ENCODE results near the gene INSM1.

INSM1 gene

DNA sequence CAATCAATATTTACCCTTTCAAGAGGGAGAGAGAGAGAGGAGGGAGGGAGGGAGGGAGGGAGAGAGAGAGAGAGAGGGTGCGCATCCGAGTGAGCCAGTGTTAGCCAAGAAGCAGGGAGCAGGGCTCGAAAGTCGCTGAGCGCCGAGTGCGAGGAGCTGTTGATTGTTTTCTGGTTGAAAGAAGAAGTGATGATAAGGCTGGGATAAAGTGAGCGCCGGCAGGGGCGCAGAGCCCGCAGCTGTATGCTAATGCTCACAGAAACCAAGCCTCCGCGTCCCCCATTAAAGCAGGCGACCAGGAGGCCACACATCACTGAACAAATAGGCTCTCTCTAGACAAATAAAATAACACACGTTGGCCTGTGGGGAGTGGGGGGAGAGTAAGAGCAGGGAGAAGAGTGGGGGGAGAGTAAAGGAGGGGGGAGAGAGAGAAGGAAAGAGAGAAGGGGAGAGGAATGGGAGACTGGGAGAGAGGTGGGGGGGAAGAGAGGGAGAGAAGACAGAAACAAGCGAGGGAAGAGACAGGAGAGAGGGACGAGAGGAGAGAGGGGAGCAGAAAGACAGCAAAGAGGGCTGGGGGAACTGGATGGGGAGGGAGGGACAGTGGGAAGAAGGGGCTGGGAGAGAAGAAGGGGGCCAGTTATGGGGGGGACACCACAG, 5.0 kb upstream of the INSM1 start:
- DNase-seq = no peak

DNA sequence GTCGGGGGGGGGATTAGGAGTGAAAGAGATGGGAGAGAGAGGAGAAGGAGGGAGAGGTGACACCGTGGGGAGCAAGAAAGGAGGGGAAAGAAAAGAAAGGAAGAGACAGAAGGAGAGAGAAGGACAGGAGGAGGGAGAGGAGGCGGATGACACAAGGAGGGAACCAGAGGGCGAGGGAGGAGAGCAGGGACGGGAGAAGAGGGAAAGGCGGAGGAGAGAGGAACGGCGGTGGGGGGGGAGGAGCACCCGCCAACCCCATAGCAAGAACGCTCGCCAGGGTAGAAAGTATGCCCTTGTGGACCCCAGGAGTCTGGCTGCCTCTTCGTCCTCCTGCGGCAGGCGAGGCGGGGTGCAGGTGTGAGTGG, 4.5 kb upstream of the INSM1 start:
- DNase-seq = no peak

DNA sequence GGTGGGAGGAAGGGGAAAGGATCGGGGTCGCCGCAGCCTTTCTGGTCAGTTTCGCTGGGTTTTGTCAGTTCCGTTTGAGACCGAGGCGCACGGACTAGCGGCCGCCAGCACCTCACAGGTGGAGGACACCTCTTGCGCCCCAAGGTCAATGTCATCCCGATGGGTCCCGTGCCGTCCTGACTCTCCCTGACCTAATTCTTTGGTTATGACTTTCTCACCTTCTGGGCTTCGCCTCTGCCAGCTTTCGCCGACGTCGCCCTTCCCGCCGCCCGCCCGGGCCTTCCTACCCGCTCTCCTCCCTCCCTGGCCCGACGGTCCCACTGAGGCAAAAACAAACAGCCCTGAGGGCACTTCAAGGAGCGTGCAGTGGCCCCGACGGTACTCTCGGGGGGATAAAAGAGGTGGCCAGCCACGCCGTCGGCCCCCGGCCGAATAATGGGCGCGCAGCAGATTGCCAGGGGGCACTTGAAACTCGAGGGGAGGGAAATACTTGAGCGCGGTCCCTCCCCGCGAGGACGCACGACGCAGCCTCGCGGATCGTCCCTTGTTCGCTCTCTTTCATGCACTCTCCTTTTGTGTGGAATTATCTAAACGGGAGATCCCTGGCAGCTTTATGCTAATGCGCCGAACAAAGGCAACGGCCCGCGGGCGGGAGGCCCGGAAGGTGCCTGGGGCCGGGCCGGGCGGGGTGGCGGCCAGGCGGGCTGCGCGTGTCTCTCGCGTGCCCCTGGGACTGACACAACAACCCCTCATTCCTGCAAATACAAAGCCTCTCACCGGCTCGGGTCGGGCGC, 3.9 kb upstream of the INSM1 start:
- DNase-seq = no peak

DNA sequence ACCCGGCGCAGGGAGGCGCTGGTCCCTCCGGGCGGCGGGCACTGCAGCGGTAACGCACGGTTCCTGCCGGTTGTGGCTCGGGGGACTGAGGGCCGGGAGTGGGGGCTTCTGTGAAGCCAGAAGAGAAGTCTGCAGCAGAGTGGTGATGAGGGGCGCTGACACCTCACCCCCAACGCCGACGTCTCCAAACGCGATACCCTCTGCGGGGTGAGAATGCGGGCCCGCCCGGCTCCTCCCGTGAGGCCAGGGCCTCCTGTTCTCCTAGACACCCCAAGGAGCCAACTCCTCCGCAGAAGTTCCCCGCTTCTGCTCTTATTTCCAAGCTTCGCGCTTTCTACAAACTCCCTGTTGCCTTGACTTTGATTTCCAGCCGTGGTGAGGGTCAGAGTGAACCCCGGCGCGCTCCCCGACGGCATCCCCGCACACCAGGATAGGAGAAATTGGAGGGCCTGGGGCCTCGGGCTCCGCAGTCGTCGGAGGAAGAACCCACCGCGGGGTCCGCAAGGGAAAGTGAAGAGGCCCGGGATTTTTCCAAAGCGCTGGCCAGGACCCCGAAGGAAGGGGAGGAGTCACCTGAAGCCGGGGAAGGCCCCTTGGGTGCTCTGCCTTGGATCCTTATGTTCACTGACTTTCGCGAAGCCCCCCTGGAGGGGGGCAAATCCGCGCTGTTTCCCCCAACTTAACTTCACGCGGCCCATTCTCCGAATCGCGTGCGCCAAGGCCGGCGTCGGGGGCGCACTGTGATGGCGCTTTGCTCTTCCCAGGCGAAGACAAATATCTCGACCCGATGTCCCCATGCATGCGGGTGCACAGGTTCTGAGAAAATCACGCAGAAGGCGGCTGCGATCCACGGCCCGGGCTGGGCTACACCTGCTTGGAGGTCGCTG, 3.1 kb upstream of the INSM1 start:
- DNase-seq = no peak

DNA sequence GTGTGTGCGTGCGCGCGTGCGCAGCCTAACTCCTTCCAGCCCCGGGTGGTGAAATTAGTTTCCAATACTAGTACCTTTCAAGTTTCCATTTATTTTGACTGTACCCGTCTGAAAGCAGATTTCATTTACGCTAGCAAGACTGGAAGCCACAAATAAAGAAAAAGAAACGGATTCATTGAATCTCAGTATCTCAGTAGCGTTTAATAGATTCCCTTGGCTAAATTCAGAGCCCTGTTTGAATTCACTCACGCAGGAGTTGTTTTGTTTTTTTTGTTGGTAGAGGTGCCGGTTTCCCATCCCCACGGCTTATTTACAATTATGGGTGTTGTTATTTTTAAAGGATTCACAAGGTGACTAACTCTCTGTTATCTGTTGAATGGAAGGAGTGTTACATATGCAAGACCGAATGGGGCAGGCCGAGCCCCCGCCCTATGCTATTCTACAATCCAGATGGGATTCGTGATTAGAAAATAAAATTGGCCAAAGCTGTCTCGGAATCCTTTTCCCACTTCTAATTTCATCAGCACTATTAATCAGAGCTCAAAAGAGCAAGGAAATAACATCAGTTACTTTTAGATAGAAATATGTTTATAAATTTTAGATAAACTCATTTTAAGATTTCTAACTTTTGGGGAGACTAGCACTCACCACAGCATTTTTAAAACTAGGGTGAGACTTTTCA, 2.3 kb upstream of the INSM1 start:
- no peak for DNase-seq

DNA sequence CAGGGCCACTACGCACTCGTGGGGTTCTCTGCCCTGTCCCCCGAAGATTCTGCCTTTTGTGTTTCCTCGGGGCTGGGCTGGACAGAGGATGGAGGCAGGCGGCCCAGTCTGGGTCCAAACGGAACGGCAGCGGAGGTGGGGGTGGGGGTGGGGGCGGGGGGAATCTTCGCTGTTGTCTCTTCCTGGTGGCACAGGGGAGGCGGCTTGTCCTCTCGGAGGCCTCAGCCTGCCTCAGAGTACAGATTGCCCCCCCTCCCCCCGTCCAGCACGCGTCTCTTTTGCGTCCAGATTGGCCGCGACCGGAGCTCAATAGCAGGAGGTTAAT, 1.4 kb upstream of the INSM1 start:
- DNase-seq = no peak

DNA sequence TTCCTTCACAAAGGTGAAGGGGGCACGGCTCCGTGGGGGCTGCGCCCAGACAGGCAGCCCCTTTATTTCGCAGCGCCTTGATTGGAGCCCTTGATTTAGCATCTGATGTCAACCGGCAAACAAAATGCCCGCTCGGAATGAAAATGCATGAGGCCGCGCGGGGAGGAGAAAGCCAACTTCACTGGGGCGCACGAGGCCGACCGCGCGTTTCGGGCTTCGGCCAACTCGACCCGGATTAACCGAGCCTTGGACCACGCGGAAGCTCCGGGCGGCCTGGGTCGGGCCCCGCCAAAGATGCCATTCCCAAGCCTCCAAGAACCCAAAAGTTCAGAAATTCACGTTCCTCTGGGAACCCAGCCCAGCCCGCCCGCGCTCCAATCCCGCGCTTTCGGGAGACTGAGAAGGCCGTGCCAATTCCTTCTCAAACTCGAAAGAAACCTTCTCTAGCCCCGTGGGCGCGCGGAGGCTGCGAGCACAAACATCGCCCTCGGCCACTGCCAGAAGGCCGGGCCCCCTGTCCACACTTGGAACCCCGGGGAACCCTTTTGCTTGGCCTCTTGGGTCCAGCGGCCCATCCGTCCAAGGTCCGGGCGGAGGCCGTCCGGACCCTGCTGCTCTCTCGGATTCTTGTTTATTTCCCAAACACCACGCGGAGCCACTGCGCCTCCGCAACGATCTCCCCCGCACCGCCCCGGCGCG, 879 bp upstream of the INSM1 start:
- DNase-seq = no peak

DNA sequence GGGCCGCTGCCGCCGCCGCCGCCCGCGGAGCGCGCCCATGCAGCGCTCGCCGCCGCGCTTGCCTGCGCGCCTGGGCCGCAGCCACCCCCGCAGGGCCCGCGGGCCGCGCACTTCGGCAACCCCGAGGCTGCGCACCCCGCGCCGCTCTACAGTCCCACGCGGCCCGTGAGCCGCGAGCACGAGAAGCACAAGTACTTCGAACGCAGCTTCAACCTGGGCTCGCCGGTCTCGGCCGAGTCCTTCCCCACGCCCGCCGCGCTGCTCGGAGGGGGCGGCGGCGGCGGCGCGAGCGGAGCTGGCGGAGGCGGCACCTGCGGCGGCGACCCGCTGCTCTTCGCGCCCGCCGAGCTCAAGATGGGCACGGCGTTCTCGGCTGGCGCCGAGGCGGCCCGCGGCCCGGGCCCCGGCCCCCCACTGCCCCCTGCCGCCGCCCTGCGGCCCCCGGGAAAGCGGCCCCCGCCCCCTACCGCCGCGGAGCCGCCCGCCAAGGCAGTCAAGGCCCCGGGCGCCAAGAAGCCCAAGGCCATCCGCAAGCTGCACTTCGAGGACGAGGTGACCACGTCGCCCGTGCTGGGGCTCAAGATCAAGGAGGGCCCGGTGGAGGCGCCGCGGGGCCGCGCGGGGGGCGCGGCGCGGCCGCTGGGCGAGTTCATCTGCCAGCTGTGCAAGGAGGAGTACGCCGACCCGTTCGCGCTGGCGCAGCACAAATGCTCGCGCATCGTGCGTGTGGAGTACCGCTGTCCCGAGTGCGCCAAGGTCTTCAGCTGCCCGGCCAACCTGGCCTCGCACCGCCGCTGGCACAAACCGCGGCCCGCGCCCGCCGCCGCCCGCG, 730 bp downstream of the INSM1 start:
- DNase-seq = no peak

DNA sequence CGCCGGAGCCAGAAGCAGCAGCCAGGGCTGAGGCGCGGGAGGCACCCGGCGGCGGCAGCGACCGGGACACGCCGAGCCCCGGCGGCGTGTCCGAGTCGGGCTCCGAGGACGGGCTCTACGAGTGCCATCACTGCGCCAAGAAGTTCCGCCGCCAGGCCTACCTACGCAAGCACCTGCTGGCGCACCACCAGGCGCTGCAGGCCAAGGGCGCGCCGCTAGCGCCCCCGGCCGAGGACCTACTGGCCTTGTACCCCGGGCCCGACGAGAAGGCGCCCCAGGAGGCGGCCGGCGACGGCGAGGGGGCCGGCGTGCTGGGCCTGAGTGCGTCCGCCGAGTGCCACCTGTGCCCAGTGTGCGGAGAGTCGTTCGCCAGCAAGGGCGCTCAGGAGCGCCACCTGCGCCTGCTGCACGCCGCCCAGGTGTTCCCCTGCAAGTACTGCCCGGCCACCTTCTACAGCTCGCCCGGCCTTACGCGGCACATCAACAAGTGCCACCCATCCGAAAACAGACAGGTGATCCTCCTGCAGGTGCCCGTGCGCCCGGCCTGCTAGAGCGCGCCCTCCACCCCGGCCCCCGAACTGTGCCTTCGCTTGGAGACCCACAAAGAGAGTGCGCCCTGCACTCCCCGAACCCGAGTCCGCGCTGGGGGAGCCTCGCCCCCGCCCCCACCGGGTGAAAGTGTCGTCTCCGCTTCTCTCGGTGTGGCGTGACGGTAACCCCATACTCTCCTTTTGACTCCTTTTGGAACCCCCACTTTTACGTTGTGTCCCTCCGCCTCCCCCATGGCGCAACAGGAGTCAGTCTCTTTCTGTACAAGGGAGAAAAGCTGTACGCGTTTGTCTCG, 1.6 kb downstream of the INSM1 start:
- DNase-seq = no peak

DNA sequence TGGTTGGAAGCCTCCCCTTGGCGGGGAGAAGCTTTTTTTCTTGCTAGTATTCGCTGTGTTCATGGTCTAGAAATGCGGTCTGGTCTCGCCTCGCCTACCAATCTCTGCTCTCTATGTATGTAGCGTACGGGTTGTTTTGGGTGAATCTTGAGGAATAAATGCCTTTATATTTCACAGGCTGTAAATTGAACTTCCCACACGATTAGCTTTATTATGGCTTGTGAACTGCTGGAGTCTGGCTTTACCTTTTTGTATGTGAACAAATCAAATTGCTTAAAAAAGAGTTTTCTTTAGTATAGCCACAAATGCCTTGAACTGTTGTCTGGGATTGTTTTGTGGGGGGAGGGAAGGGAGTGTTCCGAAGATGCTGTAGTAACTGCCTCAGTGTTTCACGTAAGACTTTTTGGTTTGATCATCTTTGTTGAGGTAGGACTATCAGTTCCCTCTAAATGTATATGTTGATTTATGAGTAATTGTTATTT, 2.2 kb downstream of the INSM1 start:
- no peak for DNase-seq

DNA sequence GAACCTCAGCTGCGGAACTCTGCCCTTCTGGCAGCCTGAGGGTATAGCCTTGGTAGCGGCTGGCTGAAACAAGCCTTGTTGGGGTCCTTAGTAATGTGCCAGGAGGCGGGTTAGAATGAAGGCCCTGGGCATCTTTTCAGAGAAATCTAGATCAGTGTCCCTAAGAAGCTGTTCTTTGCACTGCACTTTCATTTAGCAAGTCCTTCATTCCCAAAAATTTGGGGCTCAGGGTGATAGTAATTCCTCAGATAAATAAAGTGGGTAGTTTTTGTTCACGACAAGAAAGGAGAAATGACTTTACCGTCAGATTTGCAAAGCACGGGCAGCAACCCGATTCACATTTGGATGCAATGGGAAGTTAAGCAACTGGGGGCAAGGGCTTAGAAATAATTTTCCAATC, 3.2 kb downstream of the INSM1 start:
- no peak for DNase-seq

DNA sequence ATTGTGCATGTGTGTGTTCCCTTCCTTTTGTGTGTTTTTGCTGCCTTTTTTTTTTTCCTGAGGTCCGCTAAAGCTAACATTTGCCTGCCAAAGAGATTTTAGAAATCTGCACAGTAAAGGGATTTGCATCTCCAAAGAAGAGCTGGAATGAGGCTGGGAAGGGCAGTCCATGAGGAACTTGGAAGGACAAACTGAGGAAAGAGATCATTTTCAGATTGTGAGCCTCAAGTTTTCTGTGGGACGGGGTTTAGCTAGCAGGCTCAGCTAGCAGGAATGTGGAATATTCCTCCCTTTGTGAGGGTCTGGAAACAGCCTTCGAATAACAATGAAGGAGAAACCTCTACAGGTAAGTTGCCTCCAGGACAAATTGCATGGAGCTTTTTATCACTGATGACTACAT, 3.8 kb downstream of the INSM1 start:
- no peak for DNase-seq

DNA sequence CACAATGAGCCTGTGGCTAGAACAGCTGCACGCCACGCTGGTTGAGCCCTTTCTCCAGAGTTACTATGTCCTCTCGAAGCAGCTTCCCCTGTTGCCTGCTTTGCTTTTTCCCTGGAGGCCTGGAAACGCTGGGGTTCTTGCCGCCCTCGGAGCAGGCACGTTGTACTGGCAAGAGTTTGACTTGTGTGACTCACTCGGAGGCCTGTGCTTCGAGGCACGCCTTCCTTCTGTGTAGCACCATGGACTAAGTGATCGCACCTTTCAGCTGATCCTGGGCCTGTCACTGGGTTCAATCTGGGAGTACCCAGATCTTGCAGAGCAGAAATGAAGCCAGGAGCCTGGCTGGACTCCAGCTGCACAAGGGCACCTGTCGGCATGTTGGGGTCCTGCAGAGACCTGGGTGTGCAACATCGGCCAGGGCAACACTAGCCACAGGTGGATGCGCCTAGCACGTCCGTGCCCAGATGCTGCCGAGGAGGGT, 5.2 kb downstream of the INSM1 start:
- peak; percentile 28 for DNase-seq

DNA sequence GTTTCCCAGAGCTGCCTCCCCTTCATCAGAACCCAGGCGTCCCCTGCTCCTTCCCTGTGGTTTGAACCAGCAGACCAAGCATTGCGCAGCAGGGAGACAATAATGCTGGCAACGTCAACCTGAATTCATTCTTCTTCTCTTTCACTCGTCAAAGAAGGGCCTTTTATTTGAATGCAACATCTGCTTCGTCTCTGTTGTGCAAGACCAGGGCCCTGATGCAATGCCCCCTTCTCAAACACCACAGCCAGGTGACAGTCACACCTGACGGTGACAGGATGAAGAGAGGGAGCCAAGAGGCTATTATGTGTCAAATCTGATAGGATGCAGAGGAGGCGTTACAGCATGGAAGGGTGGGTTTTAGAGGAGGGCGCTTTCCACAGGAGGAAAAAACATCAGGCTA, 8.0 kb downstream of the INSM1 start:
- DNase-seq = no peak

DNA sequence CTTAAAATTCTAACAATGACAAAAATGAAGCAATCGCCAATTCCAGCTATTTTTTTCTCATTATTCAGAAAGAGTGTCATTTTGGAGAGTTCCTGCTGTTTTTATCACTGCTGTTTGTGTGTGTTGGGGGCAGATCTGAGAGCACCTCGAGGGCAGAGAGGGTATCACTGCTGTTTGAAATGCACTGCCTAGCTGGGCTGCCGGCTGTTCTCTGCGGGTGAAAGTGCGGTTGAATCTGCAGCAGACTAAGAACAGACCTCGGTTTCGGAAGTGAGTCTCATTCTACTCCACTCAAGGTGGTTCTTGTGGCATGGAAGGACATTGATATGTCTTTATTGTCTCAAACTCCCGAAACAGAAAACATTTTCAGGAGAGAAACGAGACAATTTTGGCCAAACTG, 18.3 kb downstream of the INSM1 start:
- DNase-seq = no peak

DNA sequence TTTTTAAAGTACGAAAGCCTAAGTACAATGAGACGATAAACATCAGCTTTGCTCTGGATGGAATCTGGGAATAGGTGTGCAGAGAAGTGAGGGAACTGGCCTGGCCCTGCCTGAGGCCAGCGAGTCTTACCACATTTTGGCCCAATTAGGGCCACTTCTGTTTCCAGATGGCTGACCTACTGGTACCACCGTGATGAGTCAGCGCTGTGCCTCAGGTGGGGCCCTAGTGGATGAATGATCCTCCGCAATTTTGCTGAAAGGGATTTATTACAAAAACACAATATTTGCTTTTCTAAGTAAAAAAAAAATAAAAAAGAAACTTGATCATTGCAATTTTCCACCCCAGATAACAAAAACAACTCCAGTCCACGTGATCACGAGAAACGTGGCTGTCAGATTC, 22.5 kb downstream of the INSM1 start:
- no peak for DNase-seq

DNA sequence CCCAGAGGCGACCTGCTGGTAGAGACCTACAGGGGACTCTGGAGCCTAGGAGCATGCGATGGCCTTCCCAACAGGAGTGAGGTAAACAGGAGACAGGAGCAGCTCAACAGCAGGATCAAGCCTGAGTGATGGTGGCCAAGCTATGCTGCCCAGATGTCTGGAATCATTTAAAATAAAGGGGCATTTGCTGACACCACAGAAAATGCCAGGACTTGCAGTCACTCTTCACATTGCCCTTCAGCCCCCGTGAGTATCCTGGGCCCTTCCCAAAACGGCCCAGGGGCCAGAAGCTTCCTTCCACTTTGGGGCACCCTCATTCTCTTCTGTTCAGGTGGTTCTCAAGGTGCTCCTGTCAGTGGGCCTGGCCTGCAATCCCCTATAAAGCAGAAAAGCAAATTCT, 23.2 kb downstream of the INSM1 start:
- DNase-seq = no peak

DNA sequence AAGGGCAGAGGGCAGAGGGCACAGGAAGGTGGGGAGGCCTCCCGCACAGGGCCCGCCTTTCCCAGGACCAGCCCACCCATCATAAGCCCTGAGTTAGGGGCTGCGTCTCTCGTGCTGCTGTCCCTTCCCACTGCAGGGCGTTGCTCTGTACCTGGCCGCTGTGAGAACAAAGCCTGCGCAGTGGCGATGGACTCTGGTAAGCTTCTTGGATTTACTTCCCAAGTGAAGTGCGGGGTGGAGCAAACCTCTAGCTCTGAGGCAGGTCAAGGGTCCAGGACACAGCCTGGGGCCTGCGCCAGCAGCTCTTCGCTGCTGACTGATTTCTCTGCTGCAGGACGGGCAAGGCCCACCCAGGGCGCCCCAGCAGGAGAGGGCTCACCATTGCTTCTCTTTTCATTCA, 23.9 kb downstream of the INSM1 start:
- no peak for DNase-seq

DNA sequence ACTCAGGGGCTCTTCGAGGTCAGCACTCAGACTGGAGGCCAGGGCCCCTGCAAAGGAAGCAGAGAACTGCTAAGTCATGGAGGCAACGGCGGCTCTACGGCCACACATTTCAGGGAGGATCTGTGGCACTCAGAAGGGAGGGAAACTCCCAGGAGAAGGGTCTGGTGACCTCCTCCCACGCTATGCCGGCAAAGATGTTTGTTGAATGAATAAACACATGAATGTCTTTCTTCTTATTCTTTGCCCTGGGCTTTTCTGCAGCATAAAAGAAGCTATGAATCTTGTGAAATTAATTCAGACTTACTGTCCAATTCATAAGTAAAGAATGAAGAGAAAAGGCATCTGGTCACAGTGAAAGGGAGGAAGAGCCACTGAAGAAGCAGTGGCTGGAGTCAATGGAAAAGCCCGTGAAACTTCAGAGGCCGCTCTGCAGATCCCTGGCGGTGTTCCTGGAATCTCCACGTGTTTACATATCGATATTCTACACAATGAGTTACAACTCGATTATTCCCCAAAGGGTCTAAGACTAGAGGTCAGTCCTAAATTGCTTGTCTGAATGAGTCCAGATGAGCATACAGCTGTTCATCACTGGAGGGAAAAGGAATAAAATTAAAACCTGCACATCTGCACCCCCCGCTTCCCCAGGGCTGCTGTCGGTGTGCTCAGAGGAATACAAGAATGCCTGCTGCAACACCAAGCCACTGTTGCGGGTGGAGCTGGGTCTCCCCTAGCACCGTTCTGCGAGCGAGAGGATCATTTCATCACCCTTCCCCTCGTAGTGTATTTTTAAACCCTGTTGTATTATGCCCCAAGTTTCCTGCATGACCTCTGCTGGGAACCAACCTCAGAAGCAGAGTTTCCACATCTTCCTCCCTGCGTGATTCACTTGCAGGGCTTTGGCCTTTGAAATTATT, 25.6 kb downstream of the INSM1 start:
- DNase-seq = peak; percentile 77

Measured in HCEC 1CT (cell line).